Neural cell (in vitro differentiated cells): ENCODE measurements around the gene ICA1. TPM values are rescaled to one million over a fixed set of nuclear protein-coding genes. Genes with fewer than 3 reads are reported as not detected.

Experiments
- H2AFZ ChIP-seq: fragments of 200-600, 300-800 bp; sonication (generic), shearing (Covaris generic); 2 replicates; pipeline ENCODE4 v1.6.0; 2014; ENCODE audit warnings: low read depth, mild to moderate bottlenecking, antibody characterized with exemption, low read length, moderate library complexity
- H3F3A ChIP-seq: fragments of 200-600 bp; shearing (Covaris generic); 2 replicates; pipeline ENCODE4 v1.6.1; 2016; ENCODE audit warnings: mild to moderate bottlenecking, moderate library complexity, mixed read lengths, antibody characterized with exemption, low read length; ENCODE audit not compliant: insufficient read depth, poor library complexity, severe bottlenecking
- H3K27ac ChIP-seq: fragments of 200-600, 300-800 bp; sonication (generic), shearing (Covaris generic); 2 replicates; pipeline ENCODE4 v1.5.1; 2014; ENCODE audit warnings: mild to moderate bottlenecking, low read length, moderate library complexity
- H3K27me3 ChIP-seq: fragments of 300-800, 200-600 bp; sonication (generic), shearing (Covaris generic); 2 replicates; pipeline ENCODE4 v1.6.0; 2014; ENCODE audit warnings: mild to moderate bottlenecking, low read depth, low read length, moderate library complexity; ENCODE audit not compliant: insufficient read depth
- H3K36me3 ChIP-seq: fragments of 300-800, 200-600 bp; sonication (generic), shearing (Covaris generic); 2 replicates; pipeline ENCODE4 v1.5.1; 2014; ENCODE audit warnings: mild to moderate bottlenecking, antibody characterized with exemption, low read length, moderate library complexity; ENCODE audit not compliant: insufficient read depth
- H3K4me2 ChIP-seq: fragments of 300-800, 200-600 bp; sonication (generic), shearing (Covaris generic); 2 replicates; pipeline ENCODE4 v1.6.0; 2014; ENCODE audit warnings: mild to moderate bottlenecking, low read length
- H3K4me3 ChIP-seq: fragments of 300-800, 200-600 bp; sonication (generic), shearing (Covaris generic); 2 replicates; pipeline ENCODE4 v1.5.1; 2014; ENCODE audit warnings: mild to moderate bottlenecking, low read length, moderate library complexity
- H3K79me2 ChIP-seq: fragments of 200-600 bp; shearing (Covaris generic); replicated peaks from 2 replicates; pipeline ENCODE4 v1.6.0; 2014; ENCODE audit warnings: mild to moderate bottlenecking, low read length, moderate library complexity; ENCODE audit not compliant: insufficient read depth
- H3K9ac ChIP-seq: fragments of 300-800, 200-600 bp; sonication (generic), shearing (Covaris generic); 2 replicates; pipeline ENCODE4 v1.6.1; 2016; ENCODE audit warnings: mild to moderate bottlenecking, low read length, mixed read lengths
- H3K9me2 ChIP-seq: fragments of 200-600 bp; shearing (Covaris generic); 2 replicates; pipeline ENCODE4 v1.6.1; 2016; ENCODE audit warnings: mild to moderate bottlenecking, low read length, mixed read lengths; ENCODE audit not compliant: insufficient read depth
- H3K9me3 ChIP-seq: fragments of 200-600, 300-800 bp; sonication (generic), shearing (Covaris generic); 2 replicates; pipeline ENCODE4 v1.6.1; 2016; ENCODE audit warnings: mild to moderate bottlenecking, mixed run types, low read length, moderate library complexity, mixed read lengths
- H4K20me1 ChIP-seq: fragments of 200-600 bp; shearing (Covaris generic); 2 replicates; pipeline ENCODE4 v1.6.1; 2016; ENCODE audit warnings: mild to moderate bottlenecking, mixed run types; ENCODE audit not compliant: insufficient read depth
- CTCF ChIP-seq: fragments of 450-650 bp; IDR thresholded peaks from 2 replicates; pipeline ENCODE4 v1.5.1; 2014; ENCODE audit warnings: antibody characterized with exemption, mild to moderate bottlenecking, moderate library complexity; ENCODE audit not compliant: poor library complexity, severe bottlenecking
- EP300 ChIP-seq: fragments of 450-650 bp; conservative IDR thresholded peaks from 2 replicates; pipeline ENCODE4 v1.6.1; 2014; ENCODE audit warnings: antibody characterized with exemption, mild to moderate bottlenecking, moderate library complexity; ENCODE audit not compliant: poor library complexity, severe bottlenecking
- EZH2 ChIP-seq: fragments of 200-600, 300-800 bp; shearing (Covaris generic), sonication (generic); IDR thresholded peaks from 2 replicates; pipeline ENCODE4 v1.6.1; 2014; ENCODE audit warnings: antibody characterized with exemption, low read length, borderline replicate concordance, mild to moderate bottlenecking; ENCODE audit not compliant: insufficient read depth, poor library complexity, severe bottlenecking
- MXI1 ChIP-seq: fragments of 450-650 bp; conservative IDR thresholded peaks from 2 replicates; pipeline ENCODE4 v1.6.1; 2014; ENCODE audit warnings: antibody characterized with exemption, mild to moderate bottlenecking; ENCODE audit not compliant: poor library complexity, severe bottlenecking
- POLR2AphosphoS5 ChIP-seq: IDR thresholded peaks from 2 replicates; pipeline ENCODE4 v1.6.1; 2012
- RAD21 ChIP-seq: fragments of 450-650 bp; conservative IDR thresholded peaks from 2 replicates; pipeline ENCODE4 v1.6.1; 2014; ENCODE audit warnings: antibody characterized with exemption, mild to moderate bottlenecking, moderate library complexity
- REST ChIP-seq: IDR thresholded peaks from 2 replicates; pipeline ENCODE4 v1.6.1; 2012; ENCODE audit warnings: borderline replicate concordance
- SMC3 ChIP-seq: fragments of 450-650 bp; conservative IDR thresholded peaks from 2 replicates; pipeline ENCODE4 v1.6.1; 2014; ENCODE audit warnings: antibody characterized with exemption, mild to moderate bottlenecking, moderate library complexity; ENCODE audit not compliant: poor library complexity
- TAF1 ChIP-seq: IDR thresholded peaks from 2 replicates; pipeline ENCODE4 v1.6.1; 2012; ENCODE audit warnings: low read depth
- polyA plus RNA-seq: library from polyadenylated mRNA; depleted of rRNA; stranded (reverse); fragments of >200 nt; gene quantifications from 2 replicates; pipeline ENCODE4 v1.2.3, GENCODE V29; 2014

The ICA1 gene
- polyA plus RNA-seq, 1 donor from 2014 or later: 18.6 TPM

GRCh38 chr7:8282871-8283270 lies 20.9 kb upstream of the ICA1 start:
- TF ChIP-seq SMC3 (no peak), TAF1 (no peak), POLR2AphosphoS5 (no peak), EP300 (no peak), RAD21 (no peak), EZH2 (no peak)
- Histone ChIP-seq H3K27me3 (no peaks in the 10 kb centered on the region), H3K79me2 (no peaks in the 10 kb centered on the region), H3F3A (no peaks in the 10 kb centered on the region), H3K36me3 (no peaks in the 10 kb centered on the region), H3K9me2 (no peaks in the 10 kb centered on the region), H2AFZ (no peak overlapping the region), H4K20me1 (no peaks in the 10 kb centered on the region), H3K27ac (no peak overlapping the region), H3K9me3 (no peaks in the 10 kb centered on the region), H3K9ac (no peak overlapping the region), H3K4me2 (no peak overlapping the region), H3K4me3 (no peak overlapping the region)

GRCh38 chr7:8282162-8282561 lies 20.2 kb upstream of the ICA1 start:
- no peak overlapping the region for H2AFZ ChIP-seq
- no peak overlapping the region for H3K27ac ChIP-seq
- no peaks in the 10 kb centered on the region for H4K20me1 ChIP-seq
- H3K36me3 ChIP-seq: no peaks in the 10 kb centered on the region
- H3K4me2 ChIP-seq: no peak overlapping the region
- no peaks in the 10 kb centered on the region for H3K9me3 ChIP-seq
- no peaks in the 10 kb centered on the region for H3K79me2 ChIP-seq
- TF ChIP-seq TAF1 (no peak), EP300 (no peak), MXI1 (no peak), REST (no peak), RAD21 (no peak), EZH2 (no peak), POLR2AphosphoS5 (no peak), SMC3 (no peak), CTCF (no peak)
- H3K27me3 ChIP-seq: no peaks in the 10 kb centered on the region
- no peak overlapping the region for H3K4me3 ChIP-seq
- no peaks in the 10 kb centered on the region for H3K9me2 ChIP-seq
- no peaks in the 10 kb centered on the region for H3F3A ChIP-seq
- H3K9ac ChIP-seq: no peak overlapping the region

- Histone ChIP-seq H3K9ac (no peak overlapping the region), H3K27ac (no peak overlapping the region), H3K9me2 (no peaks in the 10 kb centered on the region), H3K4me2 (no peak overlapping the region), H3K27me3 (no peaks in the 10 kb centered on the region), H3K9me3 (no peaks in the 10 kb centered on the region), H3K4me3 (no peak overlapping the region), H4K20me1 (no peaks in the 10 kb centered on the region), H3K79me2 (no peaks in the 10 kb centered on the region), H3F3A (no peaks in the 10 kb centered on the region), H3K36me3 (no peaks in the 10 kb centered on the region), H2AFZ (no peak overlapping the region)
- no peak for TF ChIP-seq RAD21
- no peak for TF ChIP-seq POLR2AphosphoS5
- no peak for TF ChIP-seq MXI1
- TF ChIP-seq EP300: no peak
- no peak for TF ChIP-seq REST
- no peak for TF ChIP-seq TAF1
- no peak for TF ChIP-seq SMC3
- no peak for TF ChIP-seq CTCF
- no peak for TF ChIP-seq EZH2
These were observed 16.2 kb upstream of the ICA1 start for GRCh38 chr7:8278183-8278582.
